HG03066 (cell line): ENCODE data around the gene PHLDA3.
"Not testable (repeated sequence)": the region's sequence is repeated elsewhere in the genome, so short reads cannot be mapped to it uniquely, and the experiment has no call there.

Experiments used
- ATAC-seq: cut with Tn5 transposase; IDR thresholded peaks from one replicate; pipeline ENCODE4 v1.9.1; 2021; ENCODE audit warnings: low read depth; ENCODE audit not compliant: unreplicated experiment

PHLDA3 gene

GRCh38 chr1:201488830-201489589 is 20.0 kb upstream of the PHLDA3 start:
- ATAC-seq: no peak

DNA sequence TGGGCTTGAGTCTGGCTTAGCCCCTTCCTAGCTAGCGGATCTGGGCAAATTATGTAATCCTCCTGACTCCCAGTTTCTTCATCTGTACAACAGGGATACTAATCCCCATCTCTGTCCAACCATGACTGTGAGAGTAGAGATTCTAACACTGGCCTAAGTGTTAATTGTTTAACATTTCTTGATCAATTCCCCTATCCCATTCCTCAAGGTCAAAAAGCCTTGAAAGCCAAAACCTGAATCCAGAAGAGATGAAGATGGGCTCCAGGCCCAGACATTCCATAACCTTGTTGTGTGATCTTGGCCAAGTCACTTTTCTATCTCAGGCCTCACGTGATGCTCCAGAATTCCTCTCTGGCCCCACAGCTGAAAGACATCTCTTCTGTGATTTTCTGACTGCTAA is 18.8 kb upstream of the PHLDA3 start:
- no peak for ATAC-seq

DNA sequence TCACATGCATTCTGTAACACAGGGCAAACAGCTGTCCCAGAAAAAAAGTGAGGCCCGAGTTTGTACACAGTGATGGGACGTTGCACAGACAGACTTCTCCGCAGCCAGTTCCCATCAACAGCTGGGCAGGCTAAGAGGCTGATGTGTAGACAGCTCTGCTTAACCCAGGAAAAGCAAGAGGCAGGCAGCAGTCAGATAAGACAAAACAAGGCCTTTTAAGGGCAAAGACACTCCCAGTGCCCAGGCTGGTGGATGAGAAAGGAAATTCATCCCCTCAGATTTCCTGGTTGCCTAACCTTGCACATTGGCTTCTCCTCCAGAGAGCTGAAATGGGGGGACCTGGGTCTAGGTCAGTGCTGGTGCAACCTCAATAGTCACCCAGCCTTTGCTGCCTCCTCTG is 17.2 kb upstream of the PHLDA3 start:
- ATAC-seq: no peak

DNA sequence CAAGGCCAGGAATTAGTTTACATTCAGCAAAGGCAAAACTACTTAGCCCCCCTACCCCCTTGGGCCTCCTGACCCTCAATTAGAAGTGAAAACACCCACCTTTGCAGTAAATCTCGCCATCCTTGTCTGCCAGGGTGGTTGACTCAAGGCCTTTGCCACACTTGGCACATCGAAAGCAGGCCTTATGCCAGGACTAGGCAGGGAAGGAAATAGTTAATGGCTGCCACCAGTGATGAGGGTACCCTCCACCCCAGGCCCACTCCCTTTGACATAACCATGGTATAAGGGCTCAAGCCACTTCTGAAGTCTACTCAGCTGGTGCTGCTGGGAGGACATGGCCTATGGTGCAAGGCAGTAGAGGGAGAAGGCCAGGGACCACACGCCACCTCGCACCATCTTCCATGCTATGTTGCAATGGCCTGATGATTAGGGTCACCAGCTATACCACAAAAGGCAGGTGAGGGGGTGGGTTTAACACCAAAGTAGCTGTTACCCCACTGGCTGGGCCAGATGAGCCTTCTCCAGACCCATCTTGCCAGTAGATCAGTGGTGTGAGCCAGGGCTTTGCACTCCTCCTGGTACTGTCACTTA is 16.3 kb upstream of the PHLDA3 start:
- no peak for ATAC-seq

DNA sequence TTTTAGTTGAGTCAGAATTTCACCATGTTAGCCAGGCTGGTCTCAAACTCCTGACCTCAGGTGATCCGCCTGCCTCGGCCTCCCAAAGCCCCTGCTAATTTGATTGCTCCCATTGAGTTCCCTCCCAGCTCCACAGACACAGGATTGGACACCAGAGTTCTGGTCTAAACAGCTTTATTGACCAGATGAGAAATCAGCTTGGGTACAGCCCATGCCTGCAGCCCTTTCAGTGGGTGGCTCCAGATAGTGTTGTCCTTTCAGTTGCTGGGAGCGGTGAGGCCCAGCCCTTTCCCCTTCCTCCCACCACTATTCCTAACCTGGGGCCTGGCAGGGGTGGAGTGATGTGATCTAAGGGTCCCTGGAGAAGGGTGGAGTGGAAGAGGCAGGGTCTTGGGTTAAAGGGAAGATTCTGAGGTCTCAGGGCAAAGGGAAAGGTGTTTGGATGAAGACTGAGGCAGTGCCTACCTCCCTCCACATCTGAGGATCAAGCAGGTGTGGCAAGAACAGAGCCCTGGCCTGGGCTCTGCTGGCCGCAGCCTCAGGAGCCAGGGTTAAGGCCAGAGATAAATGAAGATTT is 14.5 kb upstream of the PHLDA3 start:
- ATAC-seq: no peak

DNA sequence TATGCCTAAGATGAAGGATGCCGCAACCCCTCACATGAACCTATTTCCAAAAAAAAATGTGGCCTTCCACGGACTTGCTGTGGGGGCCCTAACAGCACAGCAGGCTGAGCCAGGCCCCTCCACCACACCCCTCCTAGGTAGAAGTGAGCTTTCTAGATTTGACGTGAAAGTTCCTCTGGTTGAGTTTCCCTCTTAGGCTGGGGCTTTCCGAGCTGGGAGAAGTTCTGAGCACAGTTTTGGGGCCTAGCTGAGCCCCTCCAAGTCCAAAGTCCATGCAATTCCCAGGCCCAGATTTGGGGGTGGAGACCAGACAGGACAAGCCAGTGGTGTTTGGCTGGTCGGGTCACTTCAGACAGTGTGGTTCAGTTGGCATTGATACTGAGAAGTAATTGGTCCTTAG is 13.8 kb upstream of the PHLDA3 start:
- peak; percentile 35 for ATAC-seq

GRCh38 chr1:201481761-201482493 is 12.9 kb upstream of the PHLDA3 start:
- ATAC-seq: peak; percentile 74

DNA sequence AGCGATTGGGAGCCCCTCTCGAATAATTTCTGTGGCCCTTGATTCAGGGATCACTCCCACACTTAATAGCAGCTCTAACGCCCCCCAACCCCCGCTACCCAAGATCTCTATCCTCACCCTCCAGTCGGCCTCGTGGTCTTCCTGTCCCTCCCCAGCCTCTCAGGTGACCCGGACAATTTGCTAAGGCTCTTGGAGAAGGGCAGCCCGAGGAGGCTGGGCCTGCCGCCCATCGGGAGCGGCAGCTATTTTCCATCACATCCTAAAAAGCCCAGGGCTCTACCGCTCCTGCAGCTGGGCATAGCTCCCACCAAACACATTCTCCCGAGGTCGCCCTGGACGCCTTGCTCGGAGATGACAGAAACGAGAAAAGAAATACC is 12.0 kb upstream of the PHLDA3 start:
- ATAC-seq: no peak

GRCh38 chr1:201480231-201481003 is 11.4 kb upstream of the PHLDA3 start:
- ATAC-seq: peak; percentile 69

DNA sequence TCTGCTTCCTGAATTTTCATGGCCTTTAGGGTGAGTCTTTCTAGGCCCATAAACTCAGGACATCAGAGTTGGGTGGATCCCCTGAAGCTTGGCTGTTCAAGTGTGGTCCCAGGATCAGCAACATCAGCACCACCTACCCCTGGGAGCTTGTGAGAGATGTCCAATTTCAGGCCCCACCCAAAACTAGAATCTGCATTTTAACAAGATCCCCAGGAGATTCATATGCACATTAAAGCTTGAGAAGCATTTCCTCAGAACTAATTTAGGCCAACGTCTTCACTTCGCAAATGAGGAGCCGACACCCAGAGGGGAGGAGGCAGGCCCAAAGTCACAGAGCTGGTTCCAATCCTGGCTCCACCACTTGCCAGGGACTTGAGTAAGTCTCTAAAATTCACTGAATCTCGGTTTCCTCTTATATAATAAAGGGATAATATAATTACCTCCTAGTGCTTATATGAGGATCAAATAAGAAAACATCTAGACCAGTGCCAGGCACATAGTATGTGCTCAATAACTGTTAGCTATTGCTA is 10.3 kb upstream of the PHLDA3 start:
- no peak for ATAC-seq

DNA sequence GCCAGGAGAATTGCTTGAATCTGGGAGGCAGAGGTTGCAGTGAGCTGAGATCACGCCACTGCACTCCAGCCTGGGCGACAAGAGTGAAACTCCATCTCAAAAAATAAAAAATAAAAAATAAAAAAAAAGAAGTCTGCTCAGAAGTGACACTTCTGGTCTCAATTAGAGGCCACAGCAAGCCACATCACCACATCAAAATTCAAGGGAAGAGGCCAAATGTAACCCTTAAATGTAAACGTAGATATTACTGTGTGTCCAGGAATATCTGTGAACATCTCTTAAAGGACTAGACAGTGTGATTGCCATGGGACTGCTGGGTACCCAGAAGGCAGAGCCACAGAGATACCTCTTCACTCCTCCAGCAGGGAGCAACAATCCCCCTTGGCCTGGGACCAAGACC is 9.7 kb upstream of the PHLDA3 start:
- not testable (repeated sequence) for ATAC-seq

- no peak for ATAC-seq
These were observed 7.8 kb upstream of the PHLDA3 start for GRCh38 chr1:201476670-201477344.

DNA sequence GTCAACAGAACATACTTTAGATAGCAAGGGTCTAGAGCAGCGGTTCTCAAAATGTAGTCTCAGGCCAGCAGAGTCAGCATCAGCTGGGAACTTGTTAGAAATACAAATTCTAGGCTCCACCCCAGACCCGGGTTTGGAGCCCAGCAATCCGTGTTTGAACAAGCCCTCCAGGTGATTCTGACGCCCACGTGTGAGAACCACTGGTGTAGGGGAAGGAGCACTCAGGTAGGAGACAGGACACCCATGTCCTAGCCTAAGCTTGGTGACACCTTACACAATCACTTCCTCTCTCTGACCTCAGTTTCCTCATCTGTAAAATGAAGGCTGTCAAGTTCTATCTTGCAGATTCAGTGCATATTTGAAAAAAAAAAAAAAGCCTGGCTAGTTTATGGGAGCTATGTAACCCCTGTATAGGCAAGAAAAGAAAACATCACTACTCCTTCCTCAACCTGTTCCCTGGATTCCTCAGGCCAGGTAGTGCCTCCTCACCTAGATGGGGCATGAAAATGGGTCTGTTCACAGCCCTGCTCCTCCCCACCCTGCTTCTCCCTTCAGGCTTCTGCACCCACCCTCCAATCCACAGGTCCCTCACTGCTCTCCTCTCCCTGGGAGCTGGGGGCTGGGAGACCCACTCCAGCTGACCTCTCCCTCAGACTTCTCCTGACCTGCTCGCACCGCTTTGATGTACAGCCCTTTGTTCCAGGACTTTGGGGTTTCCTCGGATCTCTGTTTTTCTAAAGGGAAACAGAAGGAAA is 7.1 kb upstream of the PHLDA3 start:
- ATAC-seq: no peak

- no peak for ATAC-seq
These were observed 6.1 kb upstream of the PHLDA3 start for GRCh38 chr1:201475130-201475529.

DNA sequence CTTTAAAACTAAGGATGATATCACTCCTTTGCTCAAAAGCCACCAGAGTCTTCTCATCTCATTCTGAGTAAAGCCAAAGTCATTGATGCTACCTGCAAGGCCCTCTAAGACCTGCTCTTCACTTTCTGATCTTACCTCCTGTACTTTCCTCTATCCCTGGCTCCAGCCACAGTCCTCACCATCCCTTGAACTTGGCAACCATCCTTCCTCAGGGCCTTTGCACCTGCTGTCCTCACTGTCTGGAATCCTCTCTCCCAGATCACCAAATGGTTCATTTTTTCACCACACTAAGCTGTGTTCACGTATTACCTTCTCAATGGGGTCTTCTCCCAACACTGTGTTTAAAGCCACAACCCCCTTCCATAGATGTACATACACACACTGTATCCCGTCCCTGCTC is 4.3 kb upstream of the PHLDA3 start:
- no peak for ATAC-seq

DNA sequence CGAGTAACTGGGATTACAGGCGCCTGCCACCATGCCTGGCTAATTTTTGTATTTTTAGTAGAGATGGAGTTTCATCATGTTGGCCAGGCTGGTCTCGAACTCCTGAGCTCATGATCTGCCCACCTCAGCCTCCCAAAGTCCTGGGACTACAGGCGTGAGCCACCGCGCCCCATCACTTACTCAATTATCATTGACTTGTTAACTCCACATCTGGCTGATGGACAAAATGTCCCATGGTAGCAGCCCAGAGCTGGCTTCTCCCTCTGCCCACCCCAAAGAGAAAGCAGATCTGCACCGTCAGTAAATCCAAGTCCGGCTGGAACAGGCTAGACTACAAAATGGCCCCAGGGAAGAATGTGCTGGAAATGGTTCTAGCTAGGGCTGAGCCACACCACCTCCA is 3.3 kb upstream of the PHLDA3 start:
- ATAC-seq: not testable (repeated sequence)

GRCh38 chr1:201471772-201472171 is 2.8 kb upstream of the PHLDA3 start:
- ATAC-seq: no peak

GRCh38 chr1:201470581-201470980 is 1.6 kb upstream of the PHLDA3 start:
- no peak for ATAC-seq

GRCh38 chr1:201469645-201470074 is 672 bp upstream of the PHLDA3 start:
- no peak for ATAC-seq
